HG02840 (cell line): ENCODE measurements around the gene DGCR2.
"Not testable (repeated sequence)": the region's sequence is repeated elsewhere in the genome, so short reads cannot be mapped to it uniquely, and the experiment has no call there.

Source experiments
- ATAC-seq: cut with Tn5 transposase; IDR thresholded peaks from one replicate; pipeline ENCODE4 v1.9.1; 2021; ENCODE audit warnings: mild to moderate bottlenecking, moderate library complexity, moderate number of reproducible peaks; ENCODE audit not compliant: unreplicated experiment, low FRiP score

The DGCR2 gene, protein sequence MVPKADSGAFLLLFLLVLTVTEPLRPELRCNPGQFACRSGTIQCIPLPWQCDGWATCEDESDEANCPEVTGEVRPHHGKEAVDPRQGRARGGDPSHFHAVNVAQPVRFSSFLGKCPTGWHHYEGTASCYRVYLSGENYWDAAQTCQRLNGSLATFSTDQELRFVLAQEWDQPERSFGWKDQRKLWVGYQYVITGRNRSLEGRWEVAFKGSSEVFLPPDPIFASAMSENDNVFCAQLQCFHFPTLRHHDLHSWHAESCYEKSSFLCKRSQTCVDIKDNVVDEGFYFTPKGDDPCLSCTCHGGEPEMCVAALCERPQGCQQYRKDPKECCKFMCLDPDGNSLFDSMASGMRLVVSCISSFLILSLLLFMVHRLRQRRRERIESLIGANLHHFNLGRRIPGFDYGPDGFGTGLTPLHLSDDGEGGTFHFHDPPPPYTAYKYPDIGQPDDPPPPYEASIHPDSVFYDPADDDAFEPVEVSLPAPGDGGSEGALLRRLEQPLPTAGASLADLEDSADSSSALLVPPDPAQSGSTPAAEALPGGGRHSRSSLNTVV

DNA sequence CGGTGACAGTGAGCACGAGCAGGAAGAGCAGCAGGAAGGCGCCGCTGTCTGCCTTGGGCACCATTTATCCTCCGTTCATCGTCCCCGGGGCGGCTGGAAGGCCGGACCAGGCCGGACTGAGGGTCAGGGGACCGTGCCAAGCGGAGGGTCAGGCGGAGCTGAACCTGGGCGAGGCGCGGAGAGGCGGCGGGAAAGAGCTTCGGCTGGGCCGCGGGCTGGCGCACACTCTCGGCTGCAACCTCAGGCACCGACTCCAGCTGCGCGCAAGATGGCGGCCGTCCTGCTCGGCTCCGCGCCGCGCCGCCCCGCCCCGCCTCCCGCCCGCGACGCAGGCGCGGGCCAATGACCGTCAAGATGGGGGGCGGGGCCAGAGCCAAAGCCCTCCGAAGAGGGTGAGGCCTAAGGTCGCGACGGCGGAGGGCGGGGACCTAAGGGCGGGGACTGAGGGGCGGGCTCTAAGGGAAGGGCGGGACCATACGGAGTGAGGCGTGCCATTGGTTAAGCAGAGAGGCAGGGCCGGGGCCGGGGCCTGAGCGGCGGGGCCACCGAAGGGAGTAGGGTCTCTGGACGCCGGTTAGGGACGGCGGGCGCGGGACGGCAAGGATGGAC is at the start of gene DGCR2:
DGCR2 (minus strand) TSS at position 270 of the 609 bp plus-strand sequence; CDS start at position 64, 206 bp downstream.
- peak; percentile 71 for ATAC-seq

DNA sequence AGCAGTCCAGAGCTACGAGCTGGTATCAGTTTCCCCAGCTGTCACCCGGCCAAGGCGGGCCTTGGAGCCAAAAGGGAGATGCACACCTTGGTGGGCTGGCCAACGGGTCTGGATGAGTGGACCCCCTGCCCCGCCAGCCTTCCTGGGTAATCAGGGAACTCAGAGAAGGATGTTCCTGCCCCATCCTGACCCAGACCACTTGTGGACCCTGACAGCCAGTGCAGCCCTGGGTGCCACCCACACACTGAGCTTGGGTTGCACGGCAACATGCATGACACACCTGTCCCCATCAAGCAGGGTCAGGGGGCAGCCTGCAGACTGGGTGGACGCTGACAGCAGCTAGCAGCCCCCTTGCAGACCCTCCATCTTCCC is 47.7 kb upstream of the DGCR2 start:
- no peak for ATAC-seq

DNA sequence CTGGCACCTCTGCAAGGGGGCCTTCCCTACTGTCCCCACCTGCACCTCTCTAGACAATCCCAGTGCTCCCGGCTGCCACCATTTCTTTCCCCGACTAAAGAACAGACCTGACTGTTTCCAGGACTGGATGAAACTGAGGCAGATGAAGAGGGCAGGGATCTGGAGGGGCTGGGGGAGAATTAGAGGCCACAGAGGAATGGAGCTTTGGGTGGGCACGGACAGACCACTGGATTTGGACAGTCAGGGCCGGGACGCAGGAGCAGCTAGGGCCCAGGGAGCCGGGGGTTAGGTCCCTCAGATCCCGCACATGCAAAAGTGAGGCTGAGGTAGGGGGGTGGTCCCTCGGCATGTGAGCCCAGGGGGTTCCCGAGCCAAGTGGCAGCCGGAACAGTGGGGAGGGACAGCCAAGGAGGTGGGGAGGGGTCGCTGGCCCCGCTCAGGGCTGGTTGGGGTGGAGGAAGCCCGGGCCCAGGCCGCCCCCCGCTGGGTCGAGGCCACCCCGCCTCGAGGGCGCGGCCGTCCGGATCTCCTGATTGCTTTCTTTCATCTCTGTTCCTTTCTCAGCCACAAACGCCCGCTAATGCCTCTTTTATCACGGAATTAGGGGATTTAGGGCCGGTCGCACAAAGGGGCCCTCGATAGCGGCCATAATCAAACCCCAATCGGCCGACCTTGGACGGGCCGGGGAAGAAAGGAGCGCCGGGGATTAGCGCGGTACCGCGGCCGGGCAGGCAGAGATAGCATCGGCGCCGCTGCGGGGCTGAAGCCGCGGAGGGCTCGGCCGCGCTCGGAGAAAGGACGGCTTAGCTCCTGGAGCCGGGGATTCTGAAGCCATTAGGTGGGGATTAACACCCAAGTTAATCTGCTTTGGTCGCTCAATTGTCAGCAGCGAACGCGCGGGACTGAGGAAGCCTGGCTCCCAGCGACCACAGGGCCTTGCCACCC is 47.1 kb upstream of the DGCR2 start:
- no peak for ATAC-seq

DNA sequence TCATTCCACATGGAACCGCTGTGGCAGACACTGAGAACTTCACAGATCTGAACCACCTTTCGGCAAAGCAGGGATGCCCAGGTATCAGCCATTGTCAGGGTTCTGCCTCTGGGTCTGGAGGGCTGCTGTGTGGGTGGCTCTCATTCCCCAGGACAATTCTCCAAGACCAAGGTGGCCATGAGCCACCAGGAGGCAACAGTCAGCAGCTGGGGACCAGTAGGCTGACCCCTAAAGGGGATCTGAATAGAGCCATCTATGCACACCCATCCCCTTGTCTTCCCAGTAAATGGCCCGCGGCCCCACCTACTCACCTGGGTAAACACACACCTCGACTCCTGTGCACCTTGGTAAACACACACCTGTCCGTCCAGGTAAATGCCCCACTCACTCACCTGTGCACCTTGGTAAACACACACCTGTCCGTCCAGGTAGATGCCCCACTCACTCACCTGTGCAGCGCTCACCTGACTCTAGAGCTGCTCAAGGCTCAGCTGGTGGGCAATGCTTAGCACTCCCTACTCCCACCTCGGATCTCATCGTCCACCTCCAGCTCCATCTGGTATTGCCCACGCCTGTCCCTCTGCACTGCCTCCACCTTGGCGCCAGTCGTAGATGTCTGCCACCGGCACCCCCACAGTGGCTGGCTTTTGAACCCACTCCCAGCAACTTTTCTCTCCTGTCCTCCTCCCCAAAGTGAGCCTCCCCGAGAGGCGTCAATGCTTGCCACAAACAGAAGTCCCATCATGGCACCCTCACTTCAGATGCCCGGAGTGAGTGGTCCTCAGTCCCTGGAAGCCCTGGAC is 46.1 kb upstream of the DGCR2 start:
- ATAC-seq, result no peak

DNA sequence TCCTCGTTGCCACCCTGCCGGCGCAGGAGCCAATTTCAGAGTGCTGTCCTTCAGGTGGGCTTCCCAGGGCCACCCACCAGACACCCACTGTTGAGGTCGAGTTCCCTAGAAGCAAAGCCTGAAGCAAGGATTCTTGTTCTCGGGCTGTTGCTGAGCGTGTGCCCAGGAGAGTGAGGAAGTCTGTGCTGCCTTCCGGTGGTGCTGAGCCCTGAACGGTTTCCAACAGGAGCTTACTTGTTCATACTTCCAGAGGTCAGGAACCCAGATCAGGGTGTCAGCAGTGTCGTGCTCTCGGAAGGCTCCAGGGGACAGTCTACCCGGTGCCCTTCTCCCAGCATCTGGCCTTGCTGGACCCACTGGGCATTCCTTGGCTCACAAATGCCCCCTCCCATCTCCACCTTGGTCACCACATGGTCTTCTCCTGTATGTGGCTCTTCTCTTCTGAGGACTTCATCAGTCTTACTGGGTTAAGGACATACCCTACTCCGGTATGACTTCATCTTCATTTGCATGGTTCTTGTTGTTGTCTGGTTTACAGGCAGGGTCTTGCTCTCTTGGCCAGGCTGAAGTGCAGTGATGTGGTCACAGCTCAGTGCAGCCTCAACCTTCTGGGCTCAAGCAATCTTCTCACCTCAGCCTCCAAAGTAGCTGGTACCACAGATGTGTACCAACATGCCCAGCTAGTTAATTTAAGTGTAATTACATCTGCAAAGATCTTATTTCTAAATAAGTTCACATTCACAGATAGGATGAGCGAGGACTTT is 45.1 kb upstream of the DGCR2 start:
- no peak for ATAC-seq

DNA sequence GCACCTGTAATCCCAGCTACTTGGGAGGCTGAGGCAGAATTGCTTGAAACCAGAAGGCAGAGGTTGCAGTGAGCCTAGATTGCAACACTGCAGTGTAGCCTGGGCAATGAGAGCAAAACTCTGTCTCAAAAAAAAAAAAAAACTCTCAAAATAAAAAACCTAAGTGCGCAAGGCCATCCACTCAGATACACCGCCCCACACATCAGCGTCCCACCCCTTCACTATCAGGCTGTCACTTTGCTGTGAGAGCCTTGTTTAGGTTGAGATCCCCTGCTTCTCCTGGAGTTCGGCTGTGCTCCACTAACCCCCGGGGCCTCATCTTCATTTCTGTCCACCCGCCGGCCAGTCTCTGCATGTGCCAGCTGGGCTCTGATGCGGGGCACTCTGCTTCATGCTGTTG is 44.2 kb upstream of the DGCR2 start:
- no peak for ATAC-seq

DNA sequence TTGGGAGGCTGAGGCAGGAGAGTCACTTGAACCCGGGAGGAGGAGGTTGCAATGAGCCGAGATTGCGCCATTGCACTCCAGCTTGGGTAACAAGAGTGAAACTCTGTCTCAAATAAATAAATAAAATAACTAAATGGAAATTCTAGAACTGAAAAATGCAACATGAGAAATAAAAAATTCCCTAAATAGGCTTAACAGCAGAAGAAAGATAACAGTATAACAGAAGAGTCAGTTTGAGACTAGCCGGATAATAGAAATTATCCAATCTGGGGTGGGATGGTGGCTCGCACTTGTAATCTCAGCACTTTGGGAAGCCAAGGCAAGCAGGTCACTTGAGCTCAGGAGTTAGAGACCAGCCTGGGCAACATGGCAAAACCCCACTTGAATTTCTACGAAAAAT is 42.2 kb upstream of the DGCR2 start:
- ATAC-seq, result no peak

DNA sequence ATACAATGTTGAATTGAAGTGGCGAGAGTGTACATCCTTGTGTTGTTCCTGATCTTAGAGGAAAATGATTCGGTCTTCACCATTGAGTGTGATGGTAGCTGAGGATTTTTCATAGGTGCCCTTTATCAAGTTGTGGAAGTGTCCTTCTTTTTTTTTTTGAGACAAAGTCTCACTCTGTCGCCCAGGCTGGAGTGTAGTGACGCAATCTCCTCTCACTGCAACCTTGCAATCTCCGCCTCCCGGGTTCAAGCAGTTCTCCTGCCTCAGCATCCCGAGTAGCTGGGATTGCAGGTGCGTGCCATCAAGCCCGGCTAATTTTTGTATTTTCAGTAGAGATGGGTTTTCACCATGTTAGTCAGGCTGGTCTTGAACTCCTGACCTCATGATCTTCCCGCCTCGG is 36.4 kb upstream of the DGCR2 start:
- ATAC-seq, result not testable (repeated sequence)

DNA sequence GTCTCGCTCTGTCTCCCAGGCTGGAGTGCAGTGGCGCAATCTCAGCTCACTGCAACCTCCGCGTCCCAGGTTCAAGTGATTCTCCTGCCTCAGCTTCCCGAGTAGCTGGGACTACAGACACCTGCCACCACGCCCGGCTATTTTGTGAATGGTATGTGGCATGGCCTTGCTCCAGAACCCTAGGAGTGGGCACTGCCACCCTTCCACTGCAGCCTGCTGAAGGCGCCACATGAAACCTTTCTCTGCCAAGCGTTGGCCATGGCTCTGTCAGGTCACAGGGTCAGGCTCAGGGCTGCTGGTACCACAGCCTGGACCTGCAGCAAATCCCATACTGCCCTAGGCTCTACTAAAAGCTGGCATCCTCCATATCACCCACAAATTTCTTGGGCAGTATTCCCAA is 33.9 kb upstream of the DGCR2 start:
- ATAC-seq, result not testable (repeated sequence)

DNA sequence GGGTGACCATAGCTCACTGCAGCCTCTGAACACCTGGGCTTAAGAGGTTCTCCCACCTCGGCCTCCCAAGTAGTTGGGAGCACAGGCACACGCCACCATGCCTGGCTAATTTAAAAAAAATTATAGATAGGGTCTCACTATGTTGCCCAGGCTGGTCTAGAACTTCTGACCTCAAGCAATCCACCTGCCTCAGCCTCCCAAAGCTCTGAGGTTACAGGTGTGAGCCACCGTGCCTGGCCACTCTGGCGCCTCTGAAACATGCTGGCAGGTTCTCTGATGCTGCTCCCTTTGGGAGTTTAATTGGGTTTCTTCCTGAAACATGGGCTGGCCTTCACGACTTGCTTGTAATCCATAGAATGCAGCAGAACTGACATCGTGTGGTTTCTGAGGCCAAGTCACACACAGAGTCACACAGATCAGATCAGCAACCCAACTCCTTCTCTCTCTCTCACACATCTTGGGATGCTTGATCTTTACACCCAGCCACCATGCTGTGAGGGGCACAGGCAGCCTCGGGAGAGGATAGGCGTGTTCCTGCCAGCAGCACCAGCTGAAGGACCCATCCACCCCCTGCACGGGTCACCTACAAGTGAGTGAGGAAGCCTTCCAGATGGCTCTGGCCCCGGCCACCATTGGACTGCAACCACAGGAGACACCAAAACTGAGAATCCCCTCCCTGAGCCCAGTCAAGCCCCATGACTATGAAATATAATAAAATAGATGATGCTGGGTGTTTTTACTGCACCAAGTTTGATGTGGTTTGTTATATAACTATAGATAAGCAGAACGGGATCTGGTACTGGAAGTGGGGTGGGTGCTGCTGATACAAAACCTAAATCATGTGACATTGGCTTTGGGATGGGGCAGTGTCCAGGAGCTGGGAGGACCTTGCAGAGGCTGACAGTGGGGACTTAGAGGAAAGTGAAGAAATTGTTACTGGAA is 31.0 kb upstream of the DGCR2 start:
- no peak for ATAC-seq

DNA sequence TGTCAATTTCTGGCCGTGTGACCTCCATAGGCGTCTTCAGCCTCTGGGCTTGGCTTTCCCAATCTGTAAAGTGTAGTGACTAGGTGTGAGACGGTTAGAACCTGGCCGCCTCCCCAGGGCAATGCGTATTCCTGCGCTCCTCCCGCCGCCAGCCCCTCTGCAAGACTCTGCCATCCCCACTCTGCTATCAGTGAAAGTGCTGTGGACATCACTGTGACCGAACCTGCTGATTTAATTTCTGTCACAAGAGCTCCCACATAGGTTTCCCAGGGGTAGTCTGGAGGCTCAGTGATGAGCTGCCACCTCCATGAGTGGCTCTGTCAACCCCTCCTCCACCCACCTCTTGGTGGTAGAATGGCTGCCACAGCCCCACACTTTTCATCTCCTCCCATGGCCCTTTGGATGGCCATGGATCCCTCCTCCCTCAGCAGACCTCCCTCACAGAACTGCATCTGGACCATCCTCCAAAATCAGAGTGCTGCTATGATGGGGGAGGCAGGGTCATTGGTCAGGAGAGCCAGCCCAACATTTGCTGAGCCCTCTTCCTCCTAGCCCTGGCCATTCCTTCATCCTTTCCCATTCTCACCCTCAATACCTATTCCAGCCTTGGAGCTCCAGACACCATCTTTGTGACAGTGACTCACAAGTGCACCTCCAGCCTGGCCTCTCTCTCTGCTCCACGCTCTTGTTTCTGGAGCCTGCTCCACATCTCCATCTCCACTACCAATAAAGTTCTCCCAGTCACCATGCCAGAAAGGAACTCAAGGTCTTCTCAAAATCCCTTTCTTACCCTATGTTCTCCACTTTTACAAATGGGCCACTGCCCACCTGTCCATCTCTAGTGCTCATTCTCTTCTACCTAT is 29.3 kb upstream of the DGCR2 start:
- no peak for ATAC-seq

DNA sequence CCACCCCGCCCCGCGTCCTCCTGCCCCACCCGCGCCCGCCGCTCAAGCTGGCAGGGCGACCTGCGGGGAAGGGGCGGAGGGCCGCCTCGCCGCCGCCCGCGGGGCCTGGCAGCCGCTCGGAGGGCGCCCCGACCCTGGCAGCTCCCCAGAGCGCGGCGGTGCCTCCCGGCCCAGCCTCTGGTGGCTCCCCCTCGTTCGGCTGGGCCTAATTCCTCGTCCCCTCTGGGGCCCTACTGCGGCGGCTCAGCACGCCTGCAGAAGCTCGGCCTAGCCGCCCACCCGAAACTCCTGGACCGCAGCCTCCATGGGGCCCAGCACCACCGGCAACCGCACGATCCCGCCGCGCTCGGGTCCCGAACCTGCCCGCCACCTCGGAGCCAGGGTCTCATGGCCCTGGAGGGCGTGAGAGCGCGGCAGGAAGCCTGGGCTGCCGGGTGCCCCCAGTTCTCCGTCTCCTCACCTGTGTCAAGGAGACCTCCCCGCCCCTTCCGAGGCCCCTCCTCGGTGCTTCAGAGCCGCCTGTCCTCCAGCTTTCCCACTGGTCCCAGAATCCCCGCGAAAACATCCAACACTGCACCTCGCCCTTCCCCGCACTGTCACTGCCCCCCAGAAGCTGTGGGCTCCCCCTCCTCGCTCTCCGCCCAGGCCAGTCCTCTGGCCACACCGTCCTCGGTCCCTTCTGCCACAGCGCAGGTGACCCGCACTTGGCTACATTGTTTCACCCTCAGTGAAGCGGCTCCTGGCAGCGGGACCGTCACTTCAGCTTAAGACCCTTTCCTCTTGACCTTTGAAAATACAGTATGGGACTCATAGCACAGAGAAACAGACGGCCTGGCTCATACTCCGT is 28.5 kb upstream of the DGCR2 start:
- ATAC-seq, result no peak

DNA sequence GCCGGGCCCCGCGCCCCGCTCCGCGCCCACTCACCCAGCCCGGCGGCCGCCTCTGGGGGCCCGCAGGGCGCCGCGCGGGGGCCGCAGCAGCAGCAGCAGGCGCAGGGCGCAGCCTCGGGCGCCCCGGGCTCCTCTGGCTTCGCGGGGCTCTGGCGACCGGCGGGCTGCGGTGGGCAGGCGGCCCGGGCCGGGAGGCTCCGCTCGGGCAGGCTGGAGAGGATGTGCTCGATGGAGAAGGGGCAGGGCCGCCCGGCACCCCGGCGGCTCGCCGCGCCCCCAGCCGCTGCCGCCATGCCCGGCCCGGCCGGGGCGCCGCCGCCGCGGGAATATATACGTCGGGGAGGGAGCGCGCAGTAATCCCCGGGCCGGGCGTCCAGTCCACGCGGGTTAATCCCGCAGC is 27.8 kb upstream of the DGCR2 start, which contains the start of gene GSC2:
GSC2 (minus strand) TSS at position 302 of the 400 bp plus-strand sequence; CDS start at position 293, 9 bp downstream.
- ATAC-seq, result no peak

DNA sequence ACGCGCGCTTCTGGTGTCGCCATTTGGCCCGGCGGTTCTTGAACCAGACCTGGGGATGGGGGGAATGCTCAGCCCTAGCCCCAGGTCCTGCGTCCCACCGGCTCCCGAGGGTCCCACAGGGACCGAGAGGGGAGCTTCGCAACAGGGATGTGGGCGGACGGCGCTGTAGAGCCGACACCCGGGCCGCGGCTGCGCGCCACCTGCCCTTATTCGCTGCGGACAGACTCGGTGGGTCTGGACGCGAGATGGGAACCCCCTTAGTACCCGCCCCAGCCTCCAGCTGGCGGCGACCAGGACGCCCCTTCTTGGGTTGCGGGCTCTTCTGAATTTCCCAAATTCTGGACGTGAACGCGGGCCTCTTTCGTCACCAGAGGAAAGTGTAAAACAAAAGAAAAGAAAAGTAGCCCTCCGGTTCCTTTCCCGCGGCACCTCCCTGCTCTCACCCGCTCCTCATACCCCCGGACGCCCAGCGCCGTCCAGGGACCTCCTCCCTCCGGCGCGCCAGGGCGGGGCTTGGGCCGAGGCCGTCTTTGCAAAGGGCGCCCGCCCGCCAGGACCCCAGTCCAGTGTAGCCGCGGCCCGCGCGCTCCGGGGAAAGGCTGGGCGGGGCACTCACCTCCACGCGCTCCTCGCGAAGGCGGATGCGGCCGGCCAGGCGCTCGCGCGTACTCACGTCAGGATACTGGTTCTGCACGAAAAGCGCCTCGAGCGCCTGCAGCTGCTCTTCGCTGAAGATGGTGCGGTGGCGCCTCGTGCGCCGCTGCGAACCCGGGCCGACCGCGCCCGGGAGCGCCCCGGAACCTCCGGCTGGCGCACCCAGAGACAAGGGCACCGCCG is 27.1 kb upstream of the DGCR2 start:
- no peak for ATAC-seq

DNA sequence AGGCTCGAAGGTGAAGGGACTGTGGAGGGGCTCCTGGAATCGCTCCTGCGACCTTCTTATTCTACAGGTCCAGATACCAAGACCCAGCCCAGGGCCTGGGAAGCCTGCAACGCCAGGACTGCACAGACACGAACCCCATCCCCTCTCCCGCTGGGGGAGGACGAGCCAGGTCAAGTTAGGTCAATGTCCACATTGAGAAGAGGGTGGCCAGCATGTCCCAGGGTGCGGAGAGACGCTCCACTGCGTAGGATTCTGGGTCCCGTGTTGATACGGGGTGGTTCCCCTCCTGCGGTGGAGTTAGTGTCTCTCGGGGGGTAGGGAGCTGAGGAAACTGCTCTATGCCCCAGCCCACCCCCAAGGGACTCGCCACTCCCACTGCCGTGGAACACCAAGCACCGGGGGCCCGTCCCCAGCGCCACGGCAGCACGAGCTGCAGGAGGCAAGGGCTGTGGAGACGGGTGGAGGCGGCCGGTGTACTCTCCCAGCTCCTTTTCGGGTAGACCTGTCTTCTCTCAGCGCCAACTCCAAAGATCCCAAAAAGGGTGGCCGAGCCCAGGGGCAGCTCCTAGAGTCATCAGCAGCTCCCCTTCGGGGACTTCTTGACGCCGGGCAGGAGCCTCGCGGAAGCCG is 26.3 kb upstream of the DGCR2 start:
- ATAC-seq, result no peak
